Cerebellar cortex (tissue), 1 donor: ENCODE data around the gene SGK1.

Experiments used
- DNase-seq: peaks from one replicate; pipeline ENCODE4 v3.0.0-alpha.2; 2015; ENCODE audit warnings: low spot score

SGK1 gene

DNA sequence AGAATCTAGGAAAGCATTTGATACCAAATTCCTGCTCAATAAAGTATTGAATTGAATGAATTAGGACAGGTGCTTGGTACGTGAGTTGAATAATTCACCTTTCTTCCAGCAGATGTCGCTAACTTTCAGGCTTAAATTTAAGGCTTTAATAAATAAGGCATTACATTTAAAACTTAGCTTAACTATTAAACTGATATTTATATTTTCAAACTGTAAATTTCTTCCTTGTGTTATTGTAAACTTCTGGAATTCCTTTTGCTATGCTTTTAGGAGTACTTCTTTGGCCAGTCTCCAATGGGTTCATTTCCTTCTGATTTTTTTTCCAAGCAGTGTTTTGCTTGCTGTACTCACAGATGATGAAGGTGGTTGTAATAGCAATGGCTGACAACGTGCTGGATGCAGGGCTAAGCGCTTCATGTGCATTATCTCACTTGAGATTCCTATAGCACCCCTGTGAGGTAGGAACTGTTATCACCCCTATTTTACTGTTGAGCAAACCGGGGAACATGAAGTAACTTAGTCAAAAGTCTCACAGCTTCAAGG, 194.2 kb downstream of the SGK1 start:
- peak; percentile 49 for DNase-seq

GRCh38 chr6:134122775-134123174, 195.1 kb downstream of the SGK1 start:
- no peak for DNase-seq

- no peak for DNase-seq
Measured at GRCh38 chr6:134119486-134119885, 198.4 kb downstream of the SGK1 start.
